ENCODE results near the gene RELN.

GRCh38 chr7:103855671-103856070, 133.8 kb downstream of the RELN start:
- TF ChIP-seq YY1 (IDR thresholded peaks at IDR 0.05; ENCODE audit: borderline replicate concordance in 1 of 3, control insufficient read depth in 1 of 3, extremely low read depth in 1 of 3, insufficient read depth in 3 of 3, insufficient read length in 1 of 3, insufficient replicate concordance in 2 of 3, low read depth in 1 of 3, low read length in 2 of 3) (no peak), SMARCB1 (IDR thresholded peaks at IDR 0.05; ENCODE audit: insufficient read length, low read depth) (no peak), CTCF (IDR thresholded peaks at IDR 0.05 in 2 of 3, conservative IDR thresholded peaks at IDR 0.05 in 1 of 3; ENCODE audit: insufficient read depth in 2 of 3, low read depth in 1 of 3, low read length in 3 of 3) (no peak), ZFP91 (CRISPR knock-in tag; IDR thresholded peaks at IDR 0.05) (no peak), CEBPB (tag; IDR thresholded peaks at IDR 0.05) (no peak), UBTF (IDR thresholded peaks at IDR 0.05; ENCODE audit: borderline replicate concordance in 1 of 2, low read depth in 2 of 2, low read length in 2 of 2) (no peak), ARHGAP35 (IDR thresholded peaks at IDR 0.05; ENCODE audit: partially characterized antibody) (no peak)
